ENCODE measurements around the gene RNF41.

Gene RNF41

DNA sequence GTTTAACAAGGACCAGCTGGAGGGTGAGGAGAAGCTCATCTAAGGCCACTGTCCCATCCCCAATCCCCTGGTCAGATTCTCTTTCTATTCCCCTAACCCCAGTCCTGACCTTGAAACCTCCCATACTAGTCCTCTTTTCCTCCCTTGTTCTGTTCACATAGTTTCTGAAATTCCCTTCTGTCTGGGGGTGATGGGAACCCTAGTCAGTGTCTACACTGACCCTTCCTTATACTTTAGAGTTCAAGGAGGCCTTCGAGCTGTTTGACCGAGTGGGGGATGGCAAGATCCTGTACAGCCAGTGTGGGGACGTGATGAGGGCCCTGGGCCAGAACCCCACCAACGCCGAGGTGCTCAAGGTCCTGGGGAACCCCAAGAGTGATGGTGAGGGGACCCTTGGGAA, 66.9 kb downstream of the RNF41 start:
- 0 out of 2 replicates have a peak overlapping the region, but pooled peaks have one; percentile 77 for H3K9ac ChIP-seq (ENCODE audit: low read length)
- TF ChIP-seq CTCF (IDR thresholded peaks at IDR 0.05; ENCODE audit: insufficient read depth, low read length, poor library complexity, severe bottlenecking) = no peak
- TF ChIP-seq EZH2phosphoT487 (conservative IDR thresholded peaks at IDR 0.05; ENCODE audit: low read length) = no peak
- H4K20me1 ChIP-seq (ENCODE audit: low read depth, low read length) = no peaks in the 10 kb centered on the region
- no peaks in the 10 kb centered on the region for H3K27me3 ChIP-seq (ENCODE audit: low read length)
- H3K9me3 ChIP-seq (ENCODE audit: insufficient read depth, low read length) = no peaks in the 10 kb centered on the region
- no peak overlapping the region for H3K4me3 ChIP-seq (ENCODE audit: insufficient read depth, low read length, poor library complexity, severe bottlenecking)
- H3K27ac ChIP-seq (ENCODE audit: low read depth, low read length) = no peak overlapping the region
- H3K9me2 ChIP-seq (replicated peaks; ENCODE audit: insufficient read depth, low read length) = no peaks in the 10 kb centered on the region
- no peak overlapping the region for H3K4me2 ChIP-seq (ENCODE audit: low read depth, low read length, poor library complexity, severe bottlenecking)
- peaks cover 23% of the 10 kb centered on the region for H3K79me2 ChIP-seq (ENCODE audit: insufficient read depth, low read length)
- H3K36me3 ChIP-seq (ENCODE audit: low read length) = no peaks in the 10 kb centered on the region
- H3F3A ChIP-seq (ENCODE audit: insufficient read depth) = peaks cover 26% of the 10 kb centered on the region
- no peak overlapping the region for H2AFZ ChIP-seq (ENCODE audit: low read depth, low read length, severe bottlenecking)

DNA sequence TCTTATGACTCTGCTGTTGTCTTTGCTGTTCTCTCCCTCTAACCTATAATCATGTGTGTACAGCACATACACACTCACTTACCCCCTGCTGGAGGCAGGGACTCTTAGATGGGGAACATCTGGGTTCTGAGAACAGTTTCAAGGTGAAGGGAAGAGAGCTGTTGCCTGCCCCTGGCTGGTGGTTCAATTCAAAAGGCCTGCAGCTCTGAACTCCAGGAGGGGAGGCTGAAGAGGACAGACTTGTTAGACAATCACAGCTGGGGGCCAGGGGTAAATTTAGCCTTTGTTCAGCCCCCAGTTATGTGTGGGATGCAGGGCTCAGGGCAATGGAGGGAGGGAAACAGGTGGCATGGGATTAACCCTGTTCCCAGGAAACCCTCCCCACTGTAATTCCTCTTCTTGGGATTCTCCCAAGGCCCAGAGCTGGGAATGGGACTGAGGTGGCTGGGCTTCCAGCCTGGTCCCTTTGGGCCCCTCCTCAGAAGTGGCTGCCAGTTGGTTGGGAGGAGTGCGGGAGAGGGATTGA, 67.4 kb downstream of the RNF41 start:
- no peaks in the 10 kb centered on the region for H4K20me1 ChIP-seq (ENCODE audit: low read depth, low read length)
- no peak overlapping the region for H3K27ac ChIP-seq (ENCODE audit: low read depth, low read length)
- H3K27me3 ChIP-seq (ENCODE audit: low read length) = no peaks in the 10 kb centered on the region
- H3K9me3 ChIP-seq (ENCODE audit: insufficient read depth, low read length) = no peaks in the 10 kb centered on the region
- H2AFZ ChIP-seq (ENCODE audit: low read depth, low read length, severe bottlenecking) = no peak overlapping the region
- TF ChIP-seq CTCF (IDR thresholded peaks at IDR 0.05; ENCODE audit: insufficient read depth, low read length, poor library complexity, severe bottlenecking) (no peak), EZH2phosphoT487 (conservative IDR thresholded peaks at IDR 0.05; ENCODE audit: low read length) (no peak)
- H3K4me2 ChIP-seq (ENCODE audit: low read depth, low read length, poor library complexity, severe bottlenecking) = peak overlapping the region; percentile 80
- no peak overlapping the region for H3K4me3 ChIP-seq (ENCODE audit: insufficient read depth, low read length, poor library complexity, severe bottlenecking)
- H3K9me2 ChIP-seq (replicated peaks; ENCODE audit: insufficient read depth, low read length) = no peaks in the 10 kb centered on the region
- peaks cover 24% of the 10 kb centered on the region for H3F3A ChIP-seq (ENCODE audit: insufficient read depth)
- peak overlapping the region; percentile 77 for H3K9ac ChIP-seq (ENCODE audit: low read length)
- H3K36me3 ChIP-seq (ENCODE audit: low read length) = no peaks in the 10 kb centered on the region
- peaks cover 18% of the 10 kb centered on the region for H3K79me2 ChIP-seq (ENCODE audit: insufficient read depth, low read length)

DNA sequence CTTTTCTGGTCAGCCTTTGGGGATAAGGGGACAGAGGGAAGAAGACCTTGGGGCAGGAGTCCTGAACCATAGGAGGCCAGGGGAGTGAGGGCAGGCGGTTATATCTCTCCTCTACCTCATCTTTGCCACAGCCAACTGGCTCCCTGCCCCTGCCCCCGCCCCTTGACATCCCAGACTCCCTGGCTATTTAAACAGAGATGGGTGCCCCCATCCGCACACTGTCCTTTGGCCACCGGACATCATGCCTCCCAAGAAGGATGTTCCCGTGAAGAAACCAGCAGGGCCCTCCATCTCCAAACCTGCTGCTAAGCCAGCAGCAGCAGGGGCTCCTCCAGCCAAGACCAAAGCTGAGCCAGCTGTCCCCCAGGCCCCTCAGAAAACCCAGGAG, 68.0 kb downstream of the RNF41 start:
- H3K9ac ChIP-seq (ENCODE audit: low read length) = peak overlapping the region; percentile 77
- no peaks in the 10 kb centered on the region for H3K9me3 ChIP-seq (ENCODE audit: insufficient read depth, low read length)
- H3K79me2 ChIP-seq (ENCODE audit: insufficient read depth, low read length) = peaks cover 12% of the 10 kb centered on the region
- no peaks in the 10 kb centered on the region for H3K27me3 ChIP-seq (ENCODE audit: low read length)
- no peaks in the 10 kb centered on the region for H3K9me2 ChIP-seq (replicated peaks; ENCODE audit: insufficient read depth, low read length)
- TF ChIP-seq CTCF (IDR thresholded peaks at IDR 0.05; ENCODE audit: insufficient read depth, low read length, poor library complexity, severe bottlenecking) = no peak
- TF ChIP-seq EZH2phosphoT487 (conservative IDR thresholded peaks at IDR 0.05; ENCODE audit: low read length) = no peak
- peak overlapping the region; percentile 80 for H3K4me2 ChIP-seq (ENCODE audit: low read depth, low read length, poor library complexity, severe bottlenecking)
- no peaks in the 10 kb centered on the region for H4K20me1 ChIP-seq (ENCODE audit: low read depth, low read length)
- H2AFZ ChIP-seq (ENCODE audit: low read depth, low read length, severe bottlenecking) = no peak overlapping the region
- H3K27ac ChIP-seq (ENCODE audit: low read depth, low read length) = no peak overlapping the region
- no peak overlapping the region for H3K4me3 ChIP-seq (ENCODE audit: insufficient read depth, low read length, poor library complexity, severe bottlenecking)
- peaks cover 18% of the 10 kb centered on the region for H3F3A ChIP-seq (ENCODE audit: insufficient read depth)
- no peaks in the 10 kb centered on the region for H3K36me3 ChIP-seq (ENCODE audit: low read length)

Data from SU-DHL-6 (cell line).